DMS 273 (cell line): ENCODE data around the gene LCORL.
A peak's percentile ranks its signal among the peaks of the same experiment; 100 is the strongest.
"Not testable (repeated sequence)": the region's sequence is repeated elsewhere in the genome, so short reads cannot be mapped to it uniquely, and the experiment has no call there.

ENCODE experiments used
- DNase-seq: peaks from one replicate; lab custom pipeline; 2025; ENCODE audit not compliant: unreplicated experiment; lab: John Stamatoyannopoulos, UW

LCORL gene

GRCh38 chr4:18020671-18021469 lies 685 bp downstream of the LCORL start:
- DNase-seq, result peak; percentile 88

- peak; percentile 49 for DNase-seq
These were observed 1.3 kb downstream of the LCORL start for GRCh38 chr4:18020145-18020670.

GRCh38 chr4:18014269-18014668 lies 7.3 kb downstream of the LCORL start:
- no peak for DNase-seq

GRCh38 chr4:18012807-18013462 lies 8.6 kb downstream of the LCORL start:
- no peak for DNase-seq

GRCh38 chr4:18012134-18012806 lies 9.3 kb downstream of the LCORL start:
- DNase-seq, result peak; percentile 54

GRCh38 chr4:18007625-18008024 lies 13.9 kb downstream of the LCORL start:
- DNase-seq, result no peak

- not testable (repeated sequence) for DNase-seq
These were observed 15.1 kb downstream of the LCORL start for GRCh38 chr4:18006432-18006831.

- no peak for DNase-seq
These were observed 24.4 kb downstream of the LCORL start for GRCh38 chr4:17997129-17997528.

GRCh38 chr4:17995165-17995564 lies 26.4 kb downstream of the LCORL start:
- DNase-seq, result no peak

- no peak for DNase-seq
These were observed 35.7 kb downstream of the LCORL start for GRCh38 chr4:17985832-17986231.

- no peak for DNase-seq
These were observed 40.5 kb downstream of the LCORL start for GRCh38 chr4:17981063-17981462.

- no peak for DNase-seq
These were observed 52.8 kb downstream of the LCORL start for GRCh38 chr4:17968721-17969120.

- DNase-seq, result no peak
These were observed 54.5 kb downstream of the LCORL start for GRCh38 chr4:17967078-17967477.

- no peak for DNase-seq
These were observed 55.2 kb downstream of the LCORL start for GRCh38 chr4:17966312-17966711.

- DNase-seq, result no peak
These were observed 57.0 kb downstream of the LCORL start for GRCh38 chr4:17964576-17964975.

GRCh38 chr4:17962171-17962570 lies 59.4 kb downstream of the LCORL start:
- DNase-seq, result no peak

GRCh38 chr4:17961249-17961648 lies 60.3 kb downstream of the LCORL start:
- DNase-seq, result no peak

- no peak for DNase-seq
These were observed 63.4 kb downstream of the LCORL start for GRCh38 chr4:17958181-17958580.

GRCh38 chr4:17957688-17958087 lies 63.9 kb downstream of the LCORL start:
- DNase-seq, result no peak

GRCh38 chr4:17956245-17956644 lies 65.3 kb downstream of the LCORL start:
- DNase-seq, result no peak

GRCh38 chr4:17945303-17945702 lies 76.3 kb downstream of the LCORL start:
- DNase-seq, result no peak

- no peak for DNase-seq
These were observed 79.8 kb downstream of the LCORL start for GRCh38 chr4:17941731-17942130.
